Measurements from ENCODE around the gene CILP2.

CILP2 gene

GRCh38 chr19:19517235-19517619, 20.8 kb upstream of the CILP2 start:
- H3K27ac ChIP-seq = peak overlapping the region; percentile 86; the same call in 1 of the 2 replicates
- H3K27me3 ChIP-seq = no peaks in the 10 kb centered on the region
- peaks cover 32% of the 10 kb centered on the region; the same call in 1 of the 2 replicates for H4K20me1 ChIP-seq
- H3K4me3 ChIP-seq = peak overlapping the region; percentile 80
- peaks cover 44% of the 10 kb centered on the region for H3K36me3 ChIP-seq
- no peaks in the 10 kb centered on the region for H3K9me3 ChIP-seq
- H3K4me2 ChIP-seq = peak overlapping the region; percentile 94
- H3K4me1 ChIP-seq = peaks cover 31% of the 10 kb centered on the region
- no peak for TF ChIP-seq Cebpa-rat (IDR thresholded peaks at IDR 0.05)
- peak overlapping the region; percentile 85 for H3K9ac ChIP-seq

- Histone ChIP-seq H3K4me2 (no peak overlapping the region), H3K9ac (no peak overlapping the region), H3K36me3 (peaks cover 50% of the 10 kb centered on the region), H3K27me3 (no peaks in the 10 kb centered on the region), H3K4me1 (peaks cover 63% of the 10 kb centered on the region), H3K27ac (no peak overlapping the region), H3K9me3 (no peaks in the 10 kb centered on the region), H3K4me3 (no peak overlapping the region), H4K20me1 (peaks cover 70% of the 10 kb centered on the region)
- TF ChIP-seq Cebpa-rat (IDR thresholded peaks at IDR 0.05) = no peak
Observed at GRCh38 chr19:19520989-19521388, 17.1 kb upstream of the CILP2 start.

- no peak for TF ChIP-seq Cebpa-rat (IDR thresholded peaks at IDR 0.05)
- no peaks in the 10 kb centered on the region for H3K9me3 ChIP-seq
- H3K9ac ChIP-seq = peak overlapping the region; percentile 61
- H4K20me1 ChIP-seq = peaks cover 72% of the 10 kb centered on the region
- H3K27me3 ChIP-seq = no peaks in the 10 kb centered on the region
- H3K36me3 ChIP-seq = peaks cover 61% of the 10 kb centered on the region
- peak overlapping the region; percentile 64; the same call in 1 of the 2 replicates for H3K27ac ChIP-seq
- H3K4me2 ChIP-seq = peak overlapping the region; percentile 89
- no peak overlapping the region for H3K4me3 ChIP-seq
- H3K4me1 ChIP-seq = peaks cover 71% of the 10 kb centered on the region
Observed at GRCh38 chr19:19523177-19523576, 14.9 kb upstream of the CILP2 start.

GRCh38 chr19:19524053-19524452, 14.0 kb upstream of the CILP2 start:
- peak overlapping the region; percentile 89 for H3K4me2 ChIP-seq
- no peak overlapping the region for H3K4me3 ChIP-seq
- H3K36me3 ChIP-seq = peaks cover 67% of the 10 kb centered on the region

GRCh38 chr19:19525611-19526380, 12.3 kb upstream of the CILP2 start:
- Histone ChIP-seq H3K9me3 (no peaks in the 10 kb centered on the region), H3K4me2 (peak overlapping the region; percentile 89), H3K9ac (peak overlapping the region; percentile 75), H3K36me3 (peaks cover 60% of the 10 kb centered on the region), H3K27ac (peak overlapping the region; percentile 85), H3K4me1 (peaks cover 82% of the 10 kb centered on the region), H3K27me3 (no peaks in the 10 kb centered on the region), H3K4me3 (no peak overlapping the region), H4K20me1 (peaks cover 48% of the 10 kb centered on the region)
- no peak for TF ChIP-seq Cebpa-rat (IDR thresholded peaks at IDR 0.05)

More at GRCh38 chr19:19524053-19524452, 14.0 kb upstream of the CILP2 start:
- Histone ChIP-seq H3K9ac (peak overlapping the region; percentile 61), H3K27me3 (no peaks in the 10 kb centered on the region), H3K27ac (peak overlapping the region; percentile 64), H3K9me3 (no peaks in the 10 kb centered on the region), H4K20me1 (peaks cover 66% of the 10 kb centered on the region), H3K4me1 (peaks cover 72% of the 10 kb centered on the region)
- no peak for TF ChIP-seq Cebpa-rat (IDR thresholded peaks at IDR 0.05)

GRCh38 chr19:19526581-19527370, 11.3 kb upstream of the CILP2 start:
- Histone ChIP-seq H3K27ac (peak overlapping the region; percentile 85), H3K9me3 (no peaks in the 10 kb centered on the region), H4K20me1 (peaks cover 44% of the 10 kb centered on the region), H3K9ac (peak overlapping the region; percentile 75), H3K4me2 (peak overlapping the region; percentile 89), H3K27me3 (no peaks in the 10 kb centered on the region), H3K36me3 (peaks cover 57% of the 10 kb centered on the region), H3K4me3 (peak overlapping the region; percentile 39; the same call in 1 of the 2 replicates), H3K4me1 (peaks cover 82% of the 10 kb centered on the region)
- no peak for TF ChIP-seq Cebpa-rat (IDR thresholded peaks at IDR 0.05)

GRCh38 chr19:19527371-19527656, 10.8 kb upstream of the CILP2 start:
- Histone ChIP-seq H3K36me3 (peaks cover 57% of the 10 kb centered on the region), H4K20me1 (peaks cover 39% of the 10 kb centered on the region)

GRCh38 chr19:19527674-19528625, 10.1 kb upstream of the CILP2 start:
- H3K4me1 ChIP-seq = peaks cover 83% of the 10 kb centered on the region
- H3K9ac ChIP-seq = peak overlapping the region; percentile 75; the same call in 1 of the 2 replicates
- peaks cover 53% of the 10 kb centered on the region for H3K36me3 ChIP-seq
- peak overlapping the region; percentile 85 for H3K27ac ChIP-seq
- peak overlapping the region; percentile 89 for H3K4me2 ChIP-seq
- H3K4me3 ChIP-seq = peak overlapping the region; percentile 39; the same call in 1 of the 2 replicates
- H4K20me1 ChIP-seq = peaks cover 33% of the 10 kb centered on the region
- H3K9me3 ChIP-seq = no peaks in the 10 kb centered on the region
- no peak for TF ChIP-seq Cebpa-rat (IDR thresholded peaks at IDR 0.05)
- no peaks in the 10 kb centered on the region for H3K27me3 ChIP-seq

More at GRCh38 chr19:19527371-19527656, 10.8 kb upstream of the CILP2 start:
- H3K9ac ChIP-seq = peak overlapping the region; percentile 75
- peak overlapping the region; percentile 39; the same call in 1 of the 2 replicates for H3K4me3 ChIP-seq
- no peaks in the 10 kb centered on the region for H3K9me3 ChIP-seq
- no peak for TF ChIP-seq Cebpa-rat (IDR thresholded peaks at IDR 0.05)
- peaks cover 83% of the 10 kb centered on the region for H3K4me1 ChIP-seq
- peak overlapping the region; percentile 85 for H3K27ac ChIP-seq
- peak overlapping the region; percentile 89 for H3K4me2 ChIP-seq
- H3K27me3 ChIP-seq = no peaks in the 10 kb centered on the region
